Adrenal gland (tissue), 5 donors: ENCODE results near the gene MALL.

Experiments
- POLR2A ChIP-seq, 2 donors: fragments of 450-650 bp; IDR thresholded peaks; one replicate each; pipeline ENCODE4 v1.6.1; 2017; ENCODE audit warnings: antibody characterized with exemption in 2 of 2, mild to moderate bottlenecking in 2 of 2, moderate library complexity in 1 of 2
- TF ChIP-seq, protein P1 (sequence below), 6 experiments: fragments of 450-650 bp in 4 of 6; fragments of 200-600 bp in 2 of 6; sonication (generic) in 1 of 6; IDR thresholded peaks; 1 replicate in 5 of 6; 2 replicates in 1 of 6; pipeline versions ENCODE4 v1.5.1 to v1.8.0; 2016 to 2021; ENCODE audit warnings: antibody characterized with exemption in 6 of 6, mild to moderate bottlenecking in 2 of 6, moderate library complexity in 1 of 6
- donor health status: DM: no; HTN: no; CAD: no.

DNA sequence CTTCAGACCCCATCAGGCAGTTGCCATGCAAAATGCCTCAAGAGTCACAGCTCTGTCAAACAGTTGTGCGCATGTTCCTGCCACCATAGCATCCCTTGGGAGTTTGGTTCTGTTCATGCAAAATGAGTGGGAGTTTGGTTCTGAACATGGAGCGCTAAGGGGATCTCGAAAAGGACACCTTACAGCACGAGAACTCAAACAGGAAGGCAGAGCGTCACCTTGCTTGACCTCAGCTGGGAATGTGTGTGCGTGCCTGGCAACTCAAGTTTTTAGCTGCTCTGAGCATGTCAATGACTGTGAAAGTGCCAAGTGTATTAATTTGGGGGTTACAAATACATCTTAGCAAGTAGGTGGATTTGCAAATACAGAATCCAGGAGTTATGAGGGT lies 16.6 kb downstream of the MALL start:
- TF ChIP-seq, protein P1, sequence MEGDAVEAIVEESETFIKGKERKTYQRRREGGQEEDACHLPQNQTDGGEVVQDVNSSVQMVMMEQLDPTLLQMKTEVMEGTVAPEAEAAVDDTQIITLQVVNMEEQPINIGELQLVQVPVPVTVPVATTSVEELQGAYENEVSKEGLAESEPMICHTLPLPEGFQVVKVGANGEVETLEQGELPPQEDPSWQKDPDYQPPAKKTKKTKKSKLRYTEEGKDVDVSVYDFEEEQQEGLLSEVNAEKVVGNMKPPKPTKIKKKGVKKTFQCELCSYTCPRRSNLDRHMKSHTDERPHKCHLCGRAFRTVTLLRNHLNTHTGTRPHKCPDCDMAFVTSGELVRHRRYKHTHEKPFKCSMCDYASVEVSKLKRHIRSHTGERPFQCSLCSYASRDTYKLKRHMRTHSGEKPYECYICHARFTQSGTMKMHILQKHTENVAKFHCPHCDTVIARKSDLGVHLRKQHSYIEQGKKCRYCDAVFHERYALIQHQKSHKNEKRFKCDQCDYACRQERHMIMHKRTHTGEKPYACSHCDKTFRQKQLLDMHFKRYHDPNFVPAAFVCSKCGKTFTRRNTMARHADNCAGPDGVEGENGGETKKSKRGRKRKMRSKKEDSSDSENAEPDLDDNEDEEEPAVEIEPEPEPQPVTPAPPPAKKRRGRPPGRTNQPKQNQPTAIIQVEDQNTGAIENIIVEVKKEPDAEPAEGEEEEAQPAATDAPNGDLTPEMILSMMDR (IDR thresholded peaks at IDR 0.05), result no peak
- no peak for TF ChIP-seq POLR2A (IDR thresholded peaks at IDR 0.05)
